ENCODE results near the gene PGK1.
A peak's percentile ranks its signal among the peaks of the same experiment; 100 is the strongest.
"Not testable (repeated sequence)": the region's sequence is repeated elsewhere in the genome, so short reads cannot be mapped to it uniquely, and the experiment has no call there.

PGK1 gene

GRCh38 chrX:78116365-78116764 is 12.3 kb downstream of the PGK1 start:
- DNase-seq (ENCODE audit: low read depth in 2 of 2), result no peak

GRCh38 chrX:78116766-78117165 is 12.7 kb downstream of the PGK1 start:
- no peak for DNase-seq (ENCODE audit: low read depth in 2 of 2)

GRCh38 chrX:78118628-78119027 is 14.6 kb downstream of the PGK1 start:
- no peak for DNase-seq (ENCODE audit: low read depth in 2 of 2)

GRCh38 chrX:78119521-78120227 is 15.6 kb downstream of the PGK1 start:
- DNase-seq (ENCODE audit: low read depth in 2 of 2), result no peak

- no peak for DNase-seq (ENCODE audit: low read depth in 2 of 2)
Observed at GRCh38 chrX:78123190-78123589, 19.1 kb downstream of the PGK1 start.

- no peak for DNase-seq (ENCODE audit: low read depth in 2 of 2)
Observed at GRCh38 chrX:78124307-78124706, 20.3 kb downstream of the PGK1 start.

GRCh38 chrX:78125148-78125547 is 21.1 kb downstream of the PGK1 start:
- no peak for DNase-seq (ENCODE audit: low read depth in 2 of 2)

- not testable (repeated sequence) for DNase-seq (ENCODE audit: low read depth in 2 of 2)
Observed at GRCh38 chrX:78125781-78126180, 21.7 kb downstream of the PGK1 start.

- no peak for DNase-seq (ENCODE audit: low read depth in 2 of 2)
Observed at GRCh38 chrX:78129714-78130113, 25.7 kb downstream of the PGK1 start.

- DNase-seq (ENCODE audit: low read depth in 2 of 2), result no peak
Observed at GRCh38 chrX:78130396-78130795, 26.3 kb downstream of the PGK1 start.

GRCh38 chrX:78131117-78131516 is 27.1 kb downstream of the PGK1 start:
- no peak for DNase-seq (ENCODE audit: low read depth in 2 of 2)

GRCh38 chrX:78133238-78133960 is 29.4 kb downstream of the PGK1 start:
- no peak for DNase-seq (ENCODE audit: low read depth in 2 of 2)

GRCh38 chrX:78139160-78140123 is 35.4 kb downstream of the PGK1 start, which contains the start of gene TAF9B:
TAF9B (minus strand) TSS chrX:78139650; CDS start chrX:78139611, 39 bp downstream.
- DNase-seq (ENCODE audit: low read depth in 2 of 2), result peak; percentile 74 to 75

- no peak for DNase-seq (ENCODE audit: low read depth in 2 of 2)
Observed at GRCh38 chrX:78140206-78140605, 36.2 kb downstream of the PGK1 start.

- DNase-seq (ENCODE audit: low read depth in 2 of 2), result not testable (repeated sequence)
Observed at GRCh38 chrX:78147002-78147540, 43.0 kb downstream of the PGK1 start.

- DNase-seq (ENCODE audit: low read depth in 2 of 2), result not testable (repeated sequence)
Observed at GRCh38 chrX:78157373-78157772, 53.3 kb downstream of the PGK1 start.

- not testable (repeated sequence) for DNase-seq (ENCODE audit: low read depth in 2 of 2)
Observed at GRCh38 chrX:78157846-78158245, 53.8 kb downstream of the PGK1 start.

GRCh38 chrX:78160711-78161110 is 56.7 kb downstream of the PGK1 start:
- not testable (repeated sequence) for DNase-seq (ENCODE audit: low read depth in 2 of 2)

- not testable (repeated sequence) for DNase-seq (ENCODE audit: low read depth in 2 of 2)
Observed at GRCh38 chrX:78163175-78163574, 59.1 kb downstream of the PGK1 start.

GRCh38 chrX:78165425-78165824 is 61.4 kb downstream of the PGK1 start:
- DNase-seq (ENCODE audit: low read depth in 2 of 2), result no peak

GRCh38 chrX:78168065-78168464 is 64.0 kb downstream of the PGK1 start:
- no peak for DNase-seq (ENCODE audit: low read depth in 2 of 2)
